Measurements from ENCODE around the gene MMP10. TPM values are rescaled to one million over a fixed set of nuclear protein-coding genes. Genes with fewer than 3 reads are reported as not detected.

Gene MMP10
- total RNA-seq, 1 donor from 2014 or later = not detected

GRCh38 chr11:102802341-102802740 lies 21.9 kb upstream of the MMP10 start:
- no peak for DNase-seq (ENCODE audit: low spot score, unreplicated experiment)
- Mint-ChIP-seq H3K9me3 (ENCODE audit: low read depth) (peaks cover 3% of the 10 kb centered on the region), H3K36me3 (ENCODE audit: insufficient read depth) (no peaks in the 10 kb centered on the region), H3K27me3 (peaks cover 6% of the 10 kb centered on the region), H3K27ac (no peak overlapping the region), H3K4me3 (ENCODE audit: low read depth) (no peak overlapping the region), H3K4me1 (ENCODE audit: low read depth) (no peaks in the 10 kb centered on the region)
- TF ChIP-seq CTCF (IDR thresholded peaks at IDR 0.05; ENCODE audit: unreplicated experiment) = no peak

- TF ChIP-seq CTCF (IDR thresholded peaks at IDR 0.05; ENCODE audit: unreplicated experiment) = no peak
- Mint-ChIP-seq H3K9me3 (ENCODE audit: low read depth) (no peaks in the 10 kb centered on the region), H3K4me3 (ENCODE audit: low read depth) (no peak overlapping the region), H3K36me3 (ENCODE audit: insufficient read depth) (no peaks in the 10 kb centered on the region), H3K27me3 (peaks cover 6% of the 10 kb centered on the region), H3K27ac (no peak overlapping the region), H3K4me1 (ENCODE audit: low read depth) (no peaks in the 10 kb centered on the region)
- DNase-seq (ENCODE audit: low spot score, unreplicated experiment) = no peak
Measured at GRCh38 chr11:102800767-102801166, 20.3 kb upstream of the MMP10 start.

GRCh38 chr11:102799681-102800340 lies 19.4 kb upstream of the MMP10 start:
- Mint-ChIP-seq H3K27ac (no peak overlapping the region), H3K27me3 (peaks cover 6% of the 10 kb centered on the region)
- TF ChIP-seq CTCF (IDR thresholded peaks at IDR 0.05; ENCODE audit: unreplicated experiment) = no peak

GRCh38 chr11:102798012-102798746 lies 17.8 kb upstream of the MMP10 start, which contains the start of gene MMP1:
Gene MMP1 (minus strand): TSS chr11:102798160. CDS start chr11:102798092, 68 bp downstream.
- H3K27me3 Mint-ChIP-seq = no peaks in the 10 kb centered on the region
- no peak for DNase-seq (ENCODE audit: low spot score, unreplicated experiment)
- H3K9me3 Mint-ChIP-seq (ENCODE audit: low read depth) = no peaks in the 10 kb centered on the region
- no peaks in the 10 kb centered on the region for H3K4me1 Mint-ChIP-seq (ENCODE audit: low read depth)
- no peaks in the 10 kb centered on the region for H3K36me3 Mint-ChIP-seq (ENCODE audit: insufficient read depth)
- no peak within 1 kb of the TSS for H3K4me3 Mint-ChIP-seq (ENCODE audit: low read depth)
- H3K27ac Mint-ChIP-seq = no peak within 1 kb of the TSS
- no peak for TF ChIP-seq CTCF (IDR thresholded peaks at IDR 0.05; ENCODE audit: unreplicated experiment)

More at GRCh38 chr11:102799681-102800340, 19.4 kb upstream of the MMP10 start:
- H3K9me3 Mint-ChIP-seq (ENCODE audit: low read depth) = no peaks in the 10 kb centered on the region
- no peak for DNase-seq (ENCODE audit: low spot score, unreplicated experiment)
- no peak overlapping the region for H3K4me3 Mint-ChIP-seq (ENCODE audit: low read depth)
- no peaks in the 10 kb centered on the region for H3K36me3 Mint-ChIP-seq (ENCODE audit: insufficient read depth)
- H3K4me1 Mint-ChIP-seq (ENCODE audit: low read depth) = no peaks in the 10 kb centered on the region

GRCh38 chr11:102794382-102794781 lies 14.0 kb upstream of the MMP10 start:
- Mint-ChIP-seq H3K27ac (no peak overlapping the region), H3K4me1 (ENCODE audit: low read depth) (no peaks in the 10 kb centered on the region), H3K9me3 (ENCODE audit: low read depth) (no peaks in the 10 kb centered on the region), H3K36me3 (ENCODE audit: insufficient read depth) (no peaks in the 10 kb centered on the region), H3K27me3 (no peaks in the 10 kb centered on the region), H3K4me3 (ENCODE audit: low read depth) (no peak overlapping the region)
- DNase-seq (ENCODE audit: low spot score, unreplicated experiment) = no peak
- peak; percentile 37 for TF ChIP-seq CTCF (IDR thresholded peaks at IDR 0.05; ENCODE audit: unreplicated experiment)

Data from progenitor cell of endocrine pancreas (in vitro differentiated cells).